ENCODE results near the gene THAP7.

The THAP7 gene

GRCh38 chr22:20964090-20964798, 37.7 kb downstream of the THAP7 start:
- no peak for DNase-seq (ENCODE audit: low spot score)

DNA sequence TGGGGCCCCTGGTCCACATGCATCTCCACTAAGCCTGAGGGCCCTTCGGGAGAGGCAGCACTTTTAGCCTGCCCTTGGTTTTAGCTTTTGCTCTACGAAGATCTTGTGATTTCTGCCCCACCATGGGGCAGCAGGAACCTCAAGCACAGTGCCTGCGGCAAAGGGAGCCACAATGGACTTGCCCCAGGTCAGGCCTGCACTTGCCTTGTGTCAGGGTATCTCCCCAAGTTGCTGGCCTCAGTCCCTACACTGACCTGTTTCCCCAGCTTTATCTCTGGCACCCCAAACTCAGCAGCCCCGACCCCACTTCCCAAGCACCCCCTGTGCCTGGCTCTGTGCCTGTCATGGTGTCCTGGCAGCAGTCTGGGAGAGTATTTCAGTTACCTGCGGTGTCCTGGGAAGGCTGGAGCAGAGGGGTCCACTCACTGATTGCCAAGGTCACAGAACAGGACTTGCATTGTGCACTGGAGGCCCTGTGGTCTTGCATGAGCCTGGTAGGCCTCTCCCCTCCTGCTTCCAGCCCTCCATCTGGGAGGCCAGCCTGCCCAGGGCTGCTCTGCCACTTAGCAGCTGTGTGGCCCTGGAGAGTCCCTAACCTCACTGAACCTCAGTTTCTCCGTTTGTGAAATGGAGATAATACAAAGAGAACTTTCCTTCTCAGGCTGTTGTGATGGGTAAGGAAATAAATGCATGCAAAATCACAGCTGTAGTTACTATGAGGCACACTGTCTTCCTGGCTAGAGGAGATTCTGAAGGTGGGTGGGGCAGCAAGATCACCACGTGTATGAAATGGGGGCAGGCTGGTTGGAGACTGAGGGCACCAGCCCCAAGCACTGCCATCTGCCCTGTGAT, 38.5 kb downstream of the THAP7 start:
- DNase-seq (ENCODE audit: low spot score), result no peak

- DNase-seq (ENCODE audit: low spot score), result no peak
Observed at GRCh38 chr22:20962491-20962945, 39.4 kb downstream of the THAP7 start.

- no peak for DNase-seq (ENCODE audit: low spot score)
Observed at GRCh38 chr22:20960609-20961008, 41.3 kb downstream of the THAP7 start.

DNA sequence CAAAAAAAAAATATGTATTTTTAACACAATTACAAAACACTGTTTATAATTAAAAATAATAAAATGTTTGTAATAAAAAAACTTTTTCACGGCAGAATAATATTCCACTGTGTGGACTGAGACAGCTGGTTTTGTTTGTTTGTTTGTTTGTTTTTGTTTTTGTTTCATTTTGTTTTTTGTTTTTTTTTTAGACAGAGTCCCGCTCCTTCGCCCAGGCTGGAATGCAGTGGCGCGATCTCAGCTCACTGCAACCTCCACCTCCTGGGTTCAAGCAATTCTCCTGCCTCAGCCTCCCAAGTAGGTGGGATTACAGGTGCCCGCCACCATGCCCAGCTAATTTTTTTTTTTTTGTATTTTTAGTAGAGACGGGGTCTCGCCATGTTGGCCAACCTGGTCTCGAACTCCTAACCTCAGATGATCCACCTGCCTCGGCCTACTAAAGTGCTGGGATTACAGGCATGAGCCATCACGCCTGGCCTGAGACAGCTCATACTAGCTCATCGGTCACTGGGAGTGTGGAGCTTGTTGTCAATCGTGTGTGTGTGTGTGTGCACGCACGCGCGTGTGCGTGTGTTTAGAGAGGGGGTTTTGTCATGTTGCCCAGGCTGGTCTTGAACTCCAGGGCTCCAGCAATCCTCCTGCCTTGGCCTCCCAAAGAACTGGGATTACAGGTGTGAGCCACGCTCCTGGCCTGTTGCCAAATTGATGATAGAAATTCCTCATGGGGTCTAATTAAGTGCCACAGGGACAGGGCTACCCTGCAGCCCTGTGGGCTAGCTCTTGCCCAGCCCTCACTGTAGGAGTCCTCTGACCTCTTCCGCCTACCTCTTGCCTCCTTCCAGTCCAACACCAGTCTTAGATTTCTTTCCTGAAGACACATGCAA, 42.1 kb downstream of the THAP7 start:
- no peak for DNase-seq (ENCODE audit: low spot score)

- no peak for DNase-seq (ENCODE audit: low spot score)
Observed at GRCh38 chr22:20957683-20958431, 44.1 kb downstream of the THAP7 start.

GRCh38 chr22:20957102-20957682, 44.7 kb downstream of the THAP7 start:
- no peak for DNase-seq (ENCODE audit: low spot score)

GRCh38 chr22:20956258-20957101, 45.4 kb downstream of the THAP7 start:
- DNase-seq (ENCODE audit: low spot score), result no peak

DNA sequence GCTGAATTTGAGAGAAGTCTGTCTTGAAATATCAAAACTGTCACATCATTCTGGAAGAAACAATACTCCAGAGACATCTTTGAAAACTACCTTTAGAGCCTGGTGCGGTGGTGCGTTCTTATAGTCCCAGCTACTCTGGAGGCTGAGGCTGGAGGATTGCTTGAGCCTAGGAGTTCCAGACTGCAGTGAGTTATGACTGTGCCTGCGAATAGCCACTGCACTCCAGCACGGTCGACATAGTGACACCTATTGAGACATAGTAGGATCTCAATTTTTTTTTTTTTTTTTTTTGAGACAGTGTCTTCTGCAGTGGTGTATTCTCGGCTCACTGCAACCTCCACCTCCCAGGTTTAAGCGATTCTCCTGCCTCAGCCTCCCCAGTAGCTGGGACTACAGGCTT, 46.4 kb downstream of the THAP7 start:
- no peak for DNase-seq (ENCODE audit: low spot score)

- DNase-seq (ENCODE audit: low spot score), result no peak
Observed at GRCh38 chr22:20953668-20954500, 48.0 kb downstream of the THAP7 start.

DNA sequence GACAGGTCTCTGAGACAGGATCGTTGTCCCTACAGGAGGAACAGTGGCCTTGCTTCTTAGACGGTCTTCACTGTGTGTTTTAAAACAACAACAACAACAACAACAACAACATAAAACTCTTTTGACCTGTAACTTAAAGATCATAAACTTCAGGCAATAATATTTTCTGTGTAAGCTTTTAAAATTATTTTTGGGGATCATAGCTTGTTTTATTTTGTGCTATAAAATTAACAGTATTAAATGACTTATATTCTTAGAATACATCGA, 48.6 kb downstream of the THAP7 start:
- no peak for DNase-seq (ENCODE audit: low spot score)

DNA sequence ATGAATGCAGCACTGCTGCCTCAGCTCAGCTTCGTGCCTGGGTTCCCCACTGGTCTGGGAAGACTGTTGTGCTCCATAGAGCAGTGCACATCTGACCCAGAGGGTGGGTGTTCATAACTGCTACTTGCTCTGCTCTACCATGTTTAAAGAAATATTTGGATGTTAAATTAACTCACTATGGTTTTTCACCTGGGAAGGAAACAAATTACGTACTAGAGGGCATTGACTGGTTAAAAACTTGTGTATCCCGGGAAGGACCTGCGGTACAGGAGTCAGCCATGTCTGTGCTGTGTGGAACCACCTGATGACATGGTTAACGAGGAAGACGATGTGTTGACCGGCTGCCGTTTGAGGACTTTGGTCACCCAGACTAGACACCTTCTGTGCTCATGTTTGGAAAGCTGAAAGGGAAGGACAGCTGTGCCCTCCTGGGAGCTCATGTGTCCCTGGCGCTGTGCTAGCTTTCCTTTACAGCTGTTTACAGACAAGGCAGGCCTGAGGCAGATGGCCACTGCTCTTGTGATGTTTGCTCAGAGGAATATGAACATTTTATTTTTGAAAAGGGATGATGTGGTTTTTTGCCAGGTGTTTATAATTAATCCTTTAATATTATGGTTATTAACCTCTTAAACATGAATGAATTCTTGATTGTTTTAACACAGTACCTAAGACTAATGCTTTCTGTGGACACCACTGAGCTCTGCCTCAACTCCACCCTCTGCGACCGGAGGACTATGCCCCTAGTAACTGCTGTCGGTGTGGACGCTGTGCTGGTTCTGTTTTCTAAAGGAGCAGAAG, 49.2 kb downstream of the THAP7 start:
- no peak for DNase-seq (ENCODE audit: low spot score)

GRCh38 chr22:20951932-20952380, 50.0 kb downstream of the THAP7 start:
- no peak for DNase-seq (ENCODE audit: low spot score)

GRCh38 chr22:20951151-20951931, 50.6 kb downstream of the THAP7 start:
- DNase-seq (ENCODE audit: low spot score), result no peak

GRCh38 chr22:20949698-20950183, 52.2 kb downstream of the THAP7 start:
- DNase-seq (ENCODE audit: low spot score), result no peak
